Fibroblast of lung (primary cell): Measurements from ENCODE around the gene EFCAB5.

ENCODE experiments used
- EZH2 ChIP-seq: IDR thresholded peaks from 2 replicates; pipeline ENCODE4 v1.5.1; 2012; ENCODE audit warnings: low read length, control low read depth, mild to moderate bottlenecking; ENCODE audit errors: missing control alignments
- TF ChIP-seq, protein P1 (sequence below), 2 donors: IDR thresholded peaks in 1 of 2; conservative IDR thresholded peaks in 1 of 2; 1 replicate in 1 of 2; 2 replicates in 1 of 2; pipeline ENCODE4 v1.5.1; 2011 to 2012; ENCODE audit warnings: low read length in 2 of 2, control low read depth in 1 of 2, inconsistent platforms in 1 of 2, low read depth in 1 of 2, mild to moderate bottlenecking in 1 of 2

- TF ChIP-seq, protein P1, sequence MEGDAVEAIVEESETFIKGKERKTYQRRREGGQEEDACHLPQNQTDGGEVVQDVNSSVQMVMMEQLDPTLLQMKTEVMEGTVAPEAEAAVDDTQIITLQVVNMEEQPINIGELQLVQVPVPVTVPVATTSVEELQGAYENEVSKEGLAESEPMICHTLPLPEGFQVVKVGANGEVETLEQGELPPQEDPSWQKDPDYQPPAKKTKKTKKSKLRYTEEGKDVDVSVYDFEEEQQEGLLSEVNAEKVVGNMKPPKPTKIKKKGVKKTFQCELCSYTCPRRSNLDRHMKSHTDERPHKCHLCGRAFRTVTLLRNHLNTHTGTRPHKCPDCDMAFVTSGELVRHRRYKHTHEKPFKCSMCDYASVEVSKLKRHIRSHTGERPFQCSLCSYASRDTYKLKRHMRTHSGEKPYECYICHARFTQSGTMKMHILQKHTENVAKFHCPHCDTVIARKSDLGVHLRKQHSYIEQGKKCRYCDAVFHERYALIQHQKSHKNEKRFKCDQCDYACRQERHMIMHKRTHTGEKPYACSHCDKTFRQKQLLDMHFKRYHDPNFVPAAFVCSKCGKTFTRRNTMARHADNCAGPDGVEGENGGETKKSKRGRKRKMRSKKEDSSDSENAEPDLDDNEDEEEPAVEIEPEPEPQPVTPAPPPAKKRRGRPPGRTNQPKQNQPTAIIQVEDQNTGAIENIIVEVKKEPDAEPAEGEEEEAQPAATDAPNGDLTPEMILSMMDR (conservative IDR thresholded peaks at IDR 0.05 in 1 of 2, IDR thresholded peaks at IDR 0.05 in 1 of 2; ENCODE audit: low read depth in 1 of 2, low read length in 2 of 2), result no peak
- TF ChIP-seq EZH2, result no peak
Measured at GRCh38 chr17:29956225-29956624, 14.8 kb downstream of the EFCAB5 start.
